Activated naive CD8-positive, alpha-beta T cell treated with anti-CD3 and anti-CD28 coated beads, Interleukin-2, amount 50 U/mL, for 16 hours (primary cell): ENCODE results near the gene KRT31.
"Not testable (repeated sequence)": the region's sequence is repeated elsewhere in the genome, so short reads cannot be mapped to it uniquely, and the experiment has no call there.

ENCODE experiments used
- DNase-seq: peaks from one replicate; pipeline ENCODE4 v3.0.0-alpha.2; 2020; ENCODE audit warnings: low read depth, low spot score

Gene KRT31

GRCh38 chr17:41387670-41388069 is 9.7 kb downstream of the KRT31 start:
- DNase-seq, result no peak

GRCh38 chr17:41386227-41386626 is 11.2 kb downstream of the KRT31 start:
- no peak for DNase-seq

DNA sequence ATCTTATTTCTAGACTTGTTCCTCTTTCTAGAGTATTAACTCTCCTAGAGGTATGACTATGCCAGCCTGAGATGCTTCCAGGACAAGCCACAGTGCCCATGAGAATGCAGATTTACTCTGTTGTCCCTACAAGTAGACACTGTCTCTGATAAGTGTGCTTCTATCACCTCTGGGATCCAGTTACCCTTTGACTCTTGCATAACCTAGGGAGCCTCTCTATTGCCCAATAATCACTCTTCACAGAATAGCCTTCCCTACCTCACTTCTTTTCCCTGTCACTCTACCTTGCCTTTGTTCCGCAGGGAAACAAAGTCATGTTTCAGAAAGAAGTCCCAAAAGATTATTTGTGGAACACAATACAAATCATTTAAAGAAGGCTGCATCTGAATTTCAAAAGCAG is 13.7 kb downstream of the KRT31 start:
- no peak for DNase-seq

DNA sequence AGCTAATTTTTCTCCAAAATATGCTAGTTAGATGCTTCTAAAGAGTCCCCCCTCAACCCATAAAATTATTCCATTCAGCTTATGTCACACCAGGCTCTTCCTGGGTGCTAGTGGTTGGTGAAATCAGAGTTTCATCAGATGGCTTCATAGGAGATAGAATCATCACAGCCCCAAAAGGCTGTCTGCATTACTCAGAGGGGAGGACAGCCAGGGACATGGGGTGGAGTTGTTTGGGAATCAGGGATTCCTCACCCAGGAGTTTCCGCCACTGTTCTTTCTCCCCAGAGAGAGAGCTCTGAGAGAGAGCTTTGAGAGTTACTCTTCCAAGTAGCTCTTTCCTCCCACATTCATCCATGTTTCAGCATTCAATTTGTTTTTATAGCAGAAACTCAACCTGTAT is 15.0 kb downstream of the KRT31 start:
- DNase-seq, result no peak

GRCh38 chr17:41381943-41382342 is 15.5 kb downstream of the KRT31 start, which contains the start of gene KRT34:
TSS of gene KRT34 (minus strand) at chr17:41382306. CDS start at chr17:41382246, 60 bp downstream.
- not testable (repeated sequence) for DNase-seq

GRCh38 chr17:41380091-41380490 is 17.3 kb downstream of the KRT31 start:
- DNase-seq, result not testable (repeated sequence)

- no peak for DNase-seq
These were observed 19.9 kb downstream of the KRT31 start for GRCh38 chr17:41377546-41377945.

DNA sequence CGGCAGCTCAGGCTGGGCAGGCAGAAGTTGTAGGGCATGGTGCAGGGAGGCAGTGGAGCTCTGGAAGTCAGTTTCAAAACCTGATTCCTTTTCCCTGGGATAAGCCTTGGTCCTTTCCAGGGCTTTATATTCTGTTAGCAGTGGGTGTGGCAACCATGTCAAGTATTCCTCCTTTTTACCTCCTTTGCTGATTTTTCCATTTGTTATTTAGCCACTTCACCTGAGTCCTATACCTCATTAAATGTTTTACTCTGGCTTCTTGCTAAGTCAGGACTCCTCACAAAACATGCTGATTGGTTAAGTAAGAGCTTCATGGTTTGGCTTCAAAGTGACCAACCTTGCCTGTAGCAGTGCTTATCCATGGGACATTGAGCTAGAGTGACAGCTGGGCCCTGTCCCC is 27.7 kb downstream of the KRT31 start, which contains the start of gene KRT33B:
TSS of gene KRT33B (minus strand) at position 101 of the 400 bp plus-strand sequence. CDS start at position 38, 63 bp downstream.
- DNase-seq, result no peak

DNA sequence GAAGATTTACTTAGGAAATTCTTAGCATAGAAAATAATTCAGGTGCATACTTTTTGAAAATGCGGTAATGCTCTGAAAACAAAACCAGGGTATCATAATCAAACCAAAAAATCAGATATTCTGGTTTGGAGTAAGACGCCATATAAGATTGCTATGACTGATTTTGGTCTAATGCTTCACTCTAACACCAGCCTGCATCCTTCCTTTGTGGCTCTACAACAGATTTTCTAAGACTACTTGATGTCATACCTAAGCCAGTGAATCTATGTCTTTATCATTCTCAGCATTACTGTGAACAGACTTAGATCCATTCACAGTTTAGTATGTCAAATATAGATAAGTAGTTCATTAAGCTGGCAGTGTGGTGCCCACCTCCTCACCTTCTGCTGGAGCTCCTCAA is 28.4 kb downstream of the KRT31 start:
- no peak for DNase-seq

- no peak for DNase-seq
These were observed 29.9 kb downstream of the KRT31 start for GRCh38 chr17:41367426-41368075.

DNA sequence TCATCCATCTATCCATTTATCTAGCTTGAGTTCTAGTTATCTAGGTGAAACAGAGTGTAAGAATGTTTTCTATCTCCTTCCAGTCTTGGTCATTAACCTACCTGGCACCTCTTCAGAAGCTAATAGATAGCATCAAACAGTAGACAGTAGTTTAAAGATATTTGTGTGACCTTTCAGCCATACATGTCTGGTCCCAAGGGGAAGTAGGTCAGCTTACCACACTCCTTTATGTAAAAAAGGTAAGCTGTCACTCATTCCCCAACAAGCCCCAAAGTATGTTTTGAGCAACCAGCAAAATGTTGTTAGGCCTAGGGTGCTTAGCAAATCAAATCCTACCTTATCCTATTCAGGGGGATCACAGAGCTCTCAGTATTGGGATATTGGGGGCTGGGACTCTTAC is 31.3 kb downstream of the KRT31 start:
- DNase-seq, result no peak

DNA sequence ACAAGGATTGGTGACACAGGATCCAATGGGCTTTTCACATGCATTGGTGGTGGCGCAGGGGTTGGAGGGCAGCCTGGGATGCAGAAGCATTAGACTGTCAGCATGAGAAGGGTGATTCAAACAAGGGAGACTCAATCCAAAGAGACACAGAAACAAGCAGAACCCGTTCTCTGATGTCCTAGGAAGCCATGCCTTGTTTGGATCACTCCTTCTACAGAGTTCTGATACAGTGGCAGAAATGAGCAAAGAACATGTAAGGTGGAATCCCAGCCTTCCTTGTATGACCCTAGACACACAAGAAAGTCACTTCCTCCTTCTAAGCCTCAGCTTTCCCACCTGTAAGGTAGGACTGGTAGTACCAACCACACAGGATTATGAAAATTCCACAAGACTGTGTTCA is 33.5 kb downstream of the KRT31 start:
- DNase-seq, result no peak

DNA sequence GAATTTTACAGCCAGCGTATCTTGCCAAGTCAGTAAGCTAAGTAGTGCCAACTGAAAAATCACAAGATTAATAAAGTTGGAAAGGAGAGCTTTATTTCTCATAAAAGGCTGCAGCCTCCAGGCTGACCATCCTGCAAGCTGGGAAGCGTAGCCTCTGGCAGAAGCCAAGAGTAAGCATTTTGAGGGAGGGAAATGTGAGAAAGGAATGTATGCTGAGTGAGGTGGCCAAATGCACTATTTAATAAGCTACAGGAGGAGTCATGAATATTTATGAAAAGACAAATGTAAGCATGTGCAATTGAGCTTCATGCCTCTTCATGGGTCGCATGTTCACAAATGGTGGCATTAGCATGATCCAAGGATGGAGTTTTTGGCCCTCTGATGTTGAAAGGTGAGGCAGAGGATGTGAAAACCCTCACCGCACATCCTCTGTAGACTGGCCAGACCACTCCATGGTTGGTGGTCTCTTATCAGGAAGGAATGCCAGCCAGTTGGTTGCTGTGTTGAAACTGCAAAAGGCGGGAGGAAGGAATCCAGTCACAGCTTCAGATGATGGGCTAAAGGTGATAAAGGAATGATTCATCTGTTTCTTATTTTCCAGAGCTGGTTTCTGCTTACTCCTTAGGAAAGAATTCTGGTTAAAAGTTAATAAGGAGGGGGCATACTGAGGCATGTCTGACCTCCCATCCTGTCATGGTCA is 37.0 kb downstream of the KRT31 start:
- no peak for DNase-seq

DNA sequence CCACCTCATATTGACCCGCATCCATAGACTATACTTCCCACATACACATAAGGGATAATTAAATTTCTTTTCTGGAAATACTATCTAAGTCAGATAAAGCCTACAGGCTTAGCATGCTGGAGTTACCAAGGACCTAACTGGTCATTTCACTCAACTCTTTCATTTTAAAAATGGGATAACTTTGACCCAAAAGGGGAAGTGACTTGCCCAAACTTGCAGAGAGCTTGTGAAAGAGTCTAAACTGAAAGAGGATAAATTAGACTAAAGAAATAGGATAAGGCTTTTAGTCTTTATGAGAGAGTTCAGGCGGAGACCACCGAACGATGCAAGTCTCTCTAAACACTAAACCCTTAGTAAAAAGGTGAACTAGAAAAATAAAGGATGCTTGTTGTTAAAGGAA is 42.9 kb downstream of the KRT31 start:
- no peak for DNase-seq

DNA sequence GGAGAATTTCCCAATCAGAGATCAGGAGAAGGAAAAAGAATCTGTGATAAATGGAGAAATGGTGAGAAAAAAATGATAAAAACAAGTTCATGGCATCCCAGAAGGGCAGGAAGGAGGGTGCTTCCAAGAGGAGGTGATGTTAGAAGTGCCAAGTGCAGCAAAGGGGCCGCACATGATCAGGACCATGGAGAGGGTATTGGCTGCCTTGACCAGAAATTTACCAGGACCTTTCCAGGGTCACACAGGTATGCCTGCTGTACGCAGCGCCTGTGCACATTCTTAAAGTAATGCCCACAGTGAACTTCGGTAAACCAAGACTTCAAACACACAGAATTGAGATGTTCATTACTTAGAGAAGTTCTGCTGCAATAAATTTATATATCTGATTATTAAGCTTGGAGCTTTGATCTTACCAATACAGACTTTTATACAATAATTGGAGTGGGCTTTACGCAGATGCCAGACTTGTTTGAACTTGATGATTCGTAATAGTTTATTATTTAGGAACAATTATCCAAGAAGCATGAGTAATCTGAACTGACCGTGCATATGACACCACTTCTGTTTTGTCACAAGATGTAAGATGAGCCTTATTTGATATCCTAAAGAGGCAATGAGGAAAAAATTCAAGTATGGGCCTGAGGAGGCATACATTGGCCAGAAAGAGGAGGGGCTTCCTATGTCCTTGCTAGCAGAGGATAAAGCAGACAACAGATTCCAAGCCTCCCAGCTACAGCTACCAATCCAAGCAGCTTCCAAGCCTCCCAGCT is 44.6 kb downstream of the KRT31 start:
- no peak for DNase-seq

- no peak for DNase-seq
These were observed 46.2 kb downstream of the KRT31 start for GRCh38 chr17:41351177-41351576.

- not testable (repeated sequence) for DNase-seq
These were observed 47.0 kb downstream of the KRT31 start, which contains the start of gene KRT33A for GRCh38 chr17:41350381-41350878. TSS of gene KRT33A (minus strand) at chr17:41350828. CDS start at chr17:41350767, 61 bp downstream.

GRCh38 chr17:41347869-41348760 is 49.3 kb downstream of the KRT31 start:
- DNase-seq, result no peak

GRCh38 chr17:41346421-41346820 is 51.0 kb downstream of the KRT31 start:
- DNase-seq, result not testable (repeated sequence)

- DNase-seq, result no peak
These were observed 51.4 kb downstream of the KRT31 start for GRCh38 chr17:41345992-41346391.
